ENCODE measurements around the gene RPTOR. TPM values are rescaled to one million over a fixed set of nuclear protein-coding genes. Genes with fewer than 3 reads are reported as not detected.
"Not testable (repeated sequence)": the region's sequence is repeated elsewhere in the genome, so short reads cannot be mapped to it uniquely, and the experiment has no call there.

RPTOR gene
- total RNA-seq, 1 experiment from 2014 or later, result 9.1 TPM

GRCh38 chr17:80763293-80763867, 218.7 kb downstream of the RPTOR start:
- no peak for DNase-seq (ENCODE audit: low read depth)

DNA sequence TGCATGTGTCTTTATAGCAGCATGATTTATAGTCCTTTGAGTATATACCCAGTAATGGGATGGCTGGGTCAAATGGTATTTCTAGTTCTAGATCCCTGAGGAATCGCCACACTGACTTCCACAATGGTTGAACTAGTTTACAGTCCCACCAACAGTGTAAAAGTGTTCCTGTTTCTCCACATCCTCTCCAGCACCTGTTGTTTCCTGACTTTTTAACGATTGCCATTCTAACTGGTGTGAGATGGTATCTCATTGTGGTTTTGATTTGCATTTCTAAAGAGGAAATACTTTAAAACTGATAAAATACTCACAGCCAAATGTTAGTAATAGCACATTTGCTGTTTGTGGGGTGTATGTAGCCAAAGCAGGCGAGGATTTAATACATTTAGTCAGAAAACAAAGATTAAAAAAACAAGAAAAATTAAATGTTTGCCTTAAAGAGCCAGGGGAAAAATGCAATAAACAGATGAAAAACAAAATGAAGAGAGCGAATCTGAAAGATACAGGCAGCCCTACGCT, 220.0 kb downstream of the RPTOR start:
- not testable (repeated sequence) for DNase-seq (ENCODE audit: low read depth)

DNA sequence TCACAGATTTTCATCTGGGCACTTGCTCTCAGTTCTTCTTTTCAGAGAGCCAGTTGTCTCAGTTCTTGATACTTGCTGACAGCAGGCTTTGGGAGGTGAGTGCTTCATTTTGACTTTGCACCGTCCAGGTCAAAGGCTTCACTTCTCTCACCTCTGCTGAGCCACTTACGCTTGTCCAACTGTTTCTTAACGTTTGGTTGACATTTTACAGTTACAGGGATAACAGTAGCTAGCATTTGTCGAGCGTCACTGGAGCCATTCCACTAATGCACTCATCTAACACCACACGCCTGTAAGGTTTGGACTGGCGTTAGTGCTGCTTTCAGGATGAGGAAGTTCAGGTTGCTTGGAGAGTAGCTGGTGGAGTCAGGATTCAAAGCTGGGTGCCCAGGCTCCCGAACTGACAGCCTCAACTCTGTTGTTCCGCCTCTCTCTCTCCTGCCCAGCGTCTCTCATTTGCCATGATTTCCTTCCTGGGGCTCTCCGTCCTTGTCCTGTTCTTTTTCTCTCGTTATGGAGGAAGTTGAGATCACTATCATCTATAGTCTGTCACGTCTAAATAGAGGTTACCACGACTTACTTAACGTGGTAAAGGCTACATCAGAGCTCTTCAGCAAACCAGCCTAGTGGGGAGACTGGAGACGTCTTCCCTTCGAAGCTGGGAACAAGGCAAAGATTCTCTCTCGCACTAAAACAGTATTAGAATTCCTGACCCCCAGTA, 220.8 kb downstream of the RPTOR start:
- no peak for DNase-seq (ENCODE audit: low read depth)

DNA sequence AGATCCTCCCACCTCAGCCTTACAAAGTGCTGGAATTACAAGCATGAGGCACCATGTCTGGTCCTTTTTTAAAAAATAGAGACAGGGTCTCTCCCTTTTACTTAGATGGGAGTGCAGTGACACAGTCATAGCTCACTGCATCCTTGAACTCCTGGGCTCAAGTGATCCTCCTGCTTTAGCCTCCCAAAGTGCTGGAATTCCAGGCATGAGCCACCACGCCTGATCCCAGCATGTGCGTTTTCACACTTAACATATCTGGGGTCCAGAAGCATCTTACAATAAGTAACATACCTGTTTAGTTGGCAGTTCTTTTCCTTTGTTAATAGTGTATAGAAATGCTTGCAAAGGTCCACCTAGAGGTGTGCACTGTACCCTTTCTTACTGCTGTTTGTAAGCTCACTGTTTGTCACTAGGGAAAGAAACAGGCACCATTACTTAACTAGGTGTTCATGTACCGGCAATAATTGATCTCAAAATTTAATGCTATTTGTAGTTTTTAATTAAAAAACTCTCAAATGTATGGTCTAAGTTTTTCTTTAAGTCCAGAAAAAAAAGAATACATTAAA, 221.7 kb downstream of the RPTOR start:
- DNase-seq (ENCODE audit: low read depth), result no peak

DNA sequence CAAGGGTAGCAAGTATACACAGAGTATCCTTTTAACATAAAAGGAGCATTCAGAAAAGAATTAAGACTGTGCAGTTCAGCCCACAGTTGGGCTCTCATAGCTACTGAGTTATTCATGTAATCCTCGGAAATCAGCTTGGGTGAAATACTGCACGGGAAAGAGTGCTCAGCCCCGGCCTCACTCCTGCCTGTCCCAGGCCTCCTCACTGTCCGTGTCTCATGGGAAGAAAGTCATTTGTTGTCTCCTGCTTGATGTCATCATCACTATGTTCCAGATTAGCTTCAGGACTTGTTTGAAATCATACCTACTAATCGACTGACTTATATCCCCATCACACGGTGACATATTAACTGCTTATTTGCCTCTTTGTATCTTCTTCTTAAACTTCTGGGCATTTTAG, 223.8 kb downstream of the RPTOR start:
- no peak for DNase-seq (ENCODE audit: low read depth)

- DNase-seq (ENCODE audit: low read depth), result no peak
Measured at GRCh38 chr17:80768936-80769335, 224.3 kb downstream of the RPTOR start.

DNA sequence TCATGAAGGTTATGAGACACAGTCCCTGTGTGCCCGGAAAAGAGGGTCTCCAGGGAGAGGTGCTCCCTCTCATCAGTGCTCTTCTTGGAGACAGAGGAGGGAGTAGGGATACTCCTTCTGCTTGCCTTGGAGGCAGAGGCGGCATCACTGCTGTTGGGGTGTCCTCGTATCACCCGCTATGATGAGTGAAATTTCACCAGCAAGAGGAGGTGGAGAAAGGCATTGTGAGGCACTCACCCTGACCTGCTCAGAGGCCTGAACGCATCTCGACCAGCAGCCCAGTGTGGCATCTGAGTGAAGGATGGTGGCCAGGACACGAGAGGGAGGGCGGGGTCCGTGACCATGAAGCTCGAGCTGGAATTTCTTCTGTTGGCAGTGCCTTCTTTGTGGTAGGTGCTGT, 224.9 kb downstream of the RPTOR start:
- no peak for DNase-seq (ENCODE audit: low read depth)

- DNase-seq (ENCODE audit: low read depth), result no peak
Measured at GRCh38 chr17:80769936-80770625, 225.4 kb downstream of the RPTOR start.

- no peak for DNase-seq (ENCODE audit: low read depth)
Measured at GRCh38 chr17:80770881-80771611, 226.4 kb downstream of the RPTOR start.

GRCh38 chr17:80771612-80772005, 227.0 kb downstream of the RPTOR start:
- no peak for DNase-seq (ENCODE audit: low read depth)

GRCh38 chr17:80772906-80773242, 228.2 kb downstream of the RPTOR start:
- DNase-seq (ENCODE audit: low read depth), result no peak

DNA sequence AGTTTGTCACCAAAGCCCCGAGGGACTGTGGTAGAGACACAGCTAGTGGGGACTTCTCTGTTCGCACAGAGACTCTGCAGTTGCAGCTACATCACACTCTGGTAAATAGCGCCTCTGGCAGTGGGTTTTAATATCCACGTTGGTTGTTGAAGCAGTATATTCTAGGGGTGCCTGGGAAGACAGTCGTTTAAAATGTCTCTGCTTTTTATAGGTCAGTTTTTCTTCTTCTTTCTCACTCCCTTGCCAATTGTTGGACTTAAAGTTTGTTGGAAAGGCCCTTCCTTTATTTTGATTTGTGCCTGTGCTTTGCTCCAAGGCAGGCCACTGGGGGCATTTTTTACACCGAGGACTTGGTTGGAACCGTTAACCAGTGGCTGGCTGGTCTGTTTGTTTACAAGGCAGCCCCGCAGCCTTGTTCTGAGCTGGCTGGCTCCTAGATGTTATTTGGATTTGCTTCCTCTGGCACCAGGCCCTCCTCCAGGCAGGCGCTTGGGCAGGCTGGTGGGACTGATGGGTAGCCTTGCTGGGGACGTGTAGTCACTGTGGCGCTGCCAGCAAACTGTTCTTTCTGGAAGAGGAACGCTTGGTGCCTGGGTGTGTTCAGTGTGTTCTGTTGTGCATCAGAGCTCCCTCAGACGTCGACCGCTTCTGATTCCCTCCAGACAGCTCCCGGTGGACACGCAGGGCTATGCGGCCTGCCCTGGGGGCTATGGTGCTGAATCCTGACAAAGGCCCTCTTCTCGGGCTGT, 228.8 kb downstream of the RPTOR start:
- peak; percentile 21 for DNase-seq (ENCODE audit: low read depth)

DNA sequence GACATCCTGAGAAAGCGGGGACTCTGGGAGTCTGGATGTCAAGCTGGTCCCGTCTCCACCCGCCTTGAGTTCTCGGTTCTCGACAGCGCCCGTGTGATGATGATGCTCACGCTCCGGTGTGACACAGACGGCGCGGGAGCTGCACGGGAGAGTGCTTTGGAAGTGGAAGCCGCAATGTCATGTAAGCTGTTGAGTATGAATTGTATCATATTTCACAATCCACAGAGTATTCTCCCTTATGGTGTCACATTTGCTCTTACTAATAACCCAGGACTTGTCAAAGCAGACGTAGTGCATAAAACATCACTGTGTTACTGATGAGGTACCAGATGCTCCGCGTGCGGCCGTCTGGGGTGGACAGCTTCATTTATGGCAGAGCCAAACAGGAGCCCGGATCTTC, 229.5 kb downstream of the RPTOR start:
- no peak for DNase-seq (ENCODE audit: low read depth)

GRCh38 chr17:80774643-80775281, 230.1 kb downstream of the RPTOR start:
- no peak for DNase-seq (ENCODE audit: low read depth)

DNA sequence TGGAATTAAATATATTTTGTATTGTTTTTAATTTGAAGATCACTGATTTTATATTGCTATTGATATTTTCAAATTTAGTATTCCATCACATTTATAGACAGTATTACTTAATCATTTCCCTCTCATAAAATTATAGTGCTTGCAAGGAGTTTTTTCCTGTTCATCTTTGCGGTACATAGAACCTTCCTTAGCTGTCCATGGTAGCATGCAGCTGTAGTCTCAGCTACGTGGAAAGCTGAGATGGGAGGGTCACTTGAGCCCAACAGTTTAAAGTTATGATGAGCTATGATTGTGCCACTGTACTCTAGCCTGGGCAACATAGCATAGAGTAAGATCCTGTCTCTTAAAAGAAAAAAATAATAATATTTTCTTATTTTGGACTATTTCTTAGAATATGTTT, 231.2 kb downstream of the RPTOR start:
- no peak for DNase-seq (ENCODE audit: low read depth)

GRCh38 chr17:80777274-80777673, 232.6 kb downstream of the RPTOR start:
- DNase-seq (ENCODE audit: low read depth), result no peak

DNA sequence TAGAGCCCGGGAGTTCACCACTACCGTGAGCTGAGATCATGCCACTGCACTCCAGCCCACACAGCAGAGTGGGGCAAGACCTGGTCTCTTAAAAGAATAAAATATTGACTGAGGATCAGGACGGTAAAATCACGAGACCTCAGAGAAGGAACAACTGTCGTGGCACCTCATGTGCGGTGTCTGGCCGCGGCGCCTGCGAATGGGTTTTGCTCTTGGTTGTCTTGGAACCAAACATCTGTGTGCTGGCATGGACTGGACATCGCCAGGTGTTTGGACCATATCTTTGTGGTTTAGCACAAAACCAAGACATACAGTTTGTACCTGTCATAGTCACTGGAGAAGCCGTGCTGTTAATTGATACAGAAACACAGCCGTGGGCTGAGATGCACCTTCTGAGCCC, 234.1 kb downstream of the RPTOR start:
- DNase-seq (ENCODE audit: low read depth), result no peak

DNA sequence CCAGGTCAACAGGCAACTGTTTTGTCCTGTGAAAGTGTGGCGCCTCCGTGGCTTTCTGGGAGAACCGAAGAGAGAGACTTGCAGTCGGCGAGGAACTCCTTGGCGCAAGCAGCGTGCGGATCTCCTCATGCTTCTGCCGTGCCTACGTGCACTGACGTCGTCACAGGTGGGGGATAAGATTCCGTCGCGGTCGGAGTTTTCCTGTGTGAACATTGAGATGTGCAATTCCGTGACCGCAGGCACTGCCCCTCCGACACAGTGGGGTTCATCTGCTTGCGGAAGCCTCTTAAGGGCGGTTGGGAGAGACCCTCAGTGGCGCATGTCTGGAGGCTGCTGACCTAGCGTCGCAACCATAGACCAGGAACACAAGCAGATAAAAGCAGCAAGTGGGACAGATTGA, 234.7 kb downstream of the RPTOR start:
- no peak for DNase-seq (ENCODE audit: low read depth)

GRCh38 chr17:80779961-80780380, 235.3 kb downstream of the RPTOR start:
- DNase-seq (ENCODE audit: low read depth), result no peak

GRCh38 chr17:80780381-80781198, 236.0 kb downstream of the RPTOR start:
- DNase-seq (ENCODE audit: low read depth), result no peak

Measured in Daoy (cell line).